ENCODE results near the gene PTGER1.

GRCh38 chr19:14437578-14438140 is 37.5 kb downstream of the PTGER1 start:
- TF ChIP-seq FOXP4 (CRISPR knock-in tag; IDR thresholded peaks at IDR 0.05; ENCODE audit: borderline replicate concordance): no peak
- no peak for TF ChIP-seq ELK1 (CRISPR knock-in tag; IDR thresholded peaks at IDR 0.05)
- no peak for TF ChIP-seq CBX2 (IDR thresholded peaks at IDR 0.05; ENCODE audit: insufficient read depth, low read length, poor library complexity, severe bottlenecking)
- no peak for TF ChIP-seq ARHGAP35 (IDR thresholded peaks at IDR 0.05; ENCODE audit: partially characterized antibody)
- TF ChIP-seq CTCF (IDR thresholded peaks at IDR 0.05 in 2 of 3, conservative IDR thresholded peaks at IDR 0.05 in 1 of 3; ENCODE audit: insufficient read depth in 2 of 3, low read depth in 1 of 3, low read length in 3 of 3): no peak
- peak; percentile 67 to 72 for TF ChIP-seq KDM1A (IDR thresholded peaks at IDR 0.05)
- TF ChIP-seq SIN3A (IDR thresholded peaks at IDR 0.05; ENCODE audit: borderline replicate concordance in 2 of 2, control insufficient read depth in 1 of 2, low read depth in 2 of 2, low read length in 2 of 2): no peak
- TF ChIP-seq TAF15 (IDR thresholded peaks at IDR 0.05; ENCODE audit: low read depth, low read length): no peak
- TF ChIP-seq HDAC1 (IDR thresholded peaks at IDR 0.05): no peak
- TF ChIP-seq ZNF785 (CRISPR knock-in tag; IDR thresholded peaks at IDR 0.05): no peak
- TF ChIP-seq ARID2 (IDR thresholded peaks at IDR 0.05): no peak
- no peak for TF ChIP-seq NR1H2 (CRISPR knock-in tag; IDR thresholded peaks at IDR 0.05)
